ENCODE measurements around the gene UNC13B. TPM values are rescaled to one million over a fixed set of nuclear protein-coding genes. Genes with fewer than 3 reads are reported as not detected.

The UNC13B gene
- total RNA-seq, 5 donors from 2014 or later (not counting 1 experiment from before 2014, with no cell fraction given), result 0.45 to 1.2 (median 0.72) TPM

DNA sequence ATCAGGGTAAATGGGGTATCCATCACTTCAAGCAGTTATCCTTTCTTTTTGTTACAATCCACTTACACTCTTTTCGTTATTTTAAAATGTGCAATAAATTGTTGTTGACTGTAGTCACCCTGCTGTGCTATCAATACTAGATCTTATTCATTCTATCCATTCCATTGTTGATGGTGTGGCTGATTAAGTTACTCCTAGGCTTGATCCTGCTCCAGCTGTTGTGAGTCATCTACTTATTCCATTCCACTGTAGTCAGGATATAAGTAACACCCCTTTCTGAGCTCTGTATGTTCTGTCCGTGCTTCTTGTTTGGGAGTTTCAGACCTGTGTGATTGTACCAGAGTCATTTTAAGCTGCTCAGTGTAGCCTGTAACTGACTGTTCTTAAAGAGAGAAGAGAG lies 205.6 kb downstream of the UNC13B start:
- DNase-seq (no peak), ATAC-seq (replicated peaks in 1 of 4) (no peak)
- Mint-ChIP-seq H3K9me3 (no peaks in the 10 kb centered on the region), H3K4me3 (no peak overlapping the region), H3K27me3 (peaks cover 0 to 2% of the 10 kb centered on the region in 2 donors), H3K4me1 (no peaks in the 10 kb centered on the region), H3K36me3 (no peaks in the 10 kb centered on the region), H3K27ac (no peak overlapping the region)
- Histone ChIP-seq H3K9me3 (no peaks in the 10 kb centered on the region), H3K27me3 (replicated peaks in 1 of 2; ENCODE audit: control insufficient read depth in 2 of 2, extremely low read depth in 1 of 2, insufficient read depth in 2 of 2, low read length in 1 of 2) (peaks cover 0 to 5% of the 10 kb centered on the region in 2 experiments), H3K4me1 (ENCODE audit: control insufficient read depth in 1 of 2, extremely low read depth in 1 of 2, insufficient read depth in 2 of 2, low read length in 2 of 2) (no peaks in the 10 kb centered on the region), H3K27ac (ENCODE audit: low read length) (no peak overlapping the region), H3K36me3 (ENCODE audit: control insufficient read depth in 2 of 2, extremely low read depth in 1 of 2, insufficient read depth in 1 of 2, low read length in 1 of 2) (no peaks in the 10 kb centered on the region), H3K4me3 (ENCODE audit: control insufficient read depth in 1 of 2, extremely low read depth in 1 of 2, low read length in 1 of 2) (no peak overlapping the region)
- ChIA-PET POLR2A (no interaction called here), CTCF (no interaction called here)
- no CpG with 5 or more reads among the region's 2 CpGs for WGBS (ENCODE audit: insufficient coverage)

DNA sequence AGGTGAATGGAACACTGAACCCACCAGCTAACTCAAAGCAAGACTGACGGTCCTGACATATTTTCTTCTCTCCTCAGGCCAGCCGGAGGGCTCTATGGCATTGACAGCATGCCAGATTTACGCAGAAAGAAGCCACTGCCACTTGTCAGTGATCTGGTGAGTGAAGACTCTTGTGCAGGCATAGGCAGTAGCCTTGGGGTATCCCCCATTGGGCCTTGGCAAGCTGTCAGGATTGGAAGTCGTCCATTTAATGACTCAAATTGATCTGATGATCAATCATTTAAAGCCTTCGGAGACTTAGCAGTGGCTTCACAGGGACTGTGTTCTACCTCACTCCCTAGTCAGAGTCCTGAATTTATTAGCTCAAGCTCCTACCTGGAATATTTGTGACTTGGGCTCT lies 208.4 kb downstream of the UNC13B start:
- ATAC-seq (replicated peaks in 1 of 4) (no peak), DNase-seq (no peak)
- Histone ChIP-seq H3K9me3 (no peaks in the 10 kb centered on the region), H3K27me3 (replicated peaks in 1 of 2; ENCODE audit: control insufficient read depth in 2 of 2, extremely low read depth in 1 of 2, insufficient read depth in 2 of 2, low read length in 1 of 2) (peaks cover 0 to 5% of the 10 kb centered on the region in 2 experiments), H3K27ac (ENCODE audit: low read length) (no peak overlapping the region), H3K4me3 (ENCODE audit: control insufficient read depth in 1 of 2, extremely low read depth in 1 of 2, low read length in 1 of 2) (no peak overlapping the region), H3K4me1 (ENCODE audit: control insufficient read depth in 1 of 2, extremely low read depth in 1 of 2, insufficient read depth in 2 of 2, low read length in 2 of 2) (no peaks in the 10 kb centered on the region), H3K36me3 (ENCODE audit: control insufficient read depth in 2 of 2, extremely low read depth in 1 of 2, insufficient read depth in 1 of 2, low read length in 1 of 2) (no peaks in the 10 kb centered on the region)
- ChIA-PET CTCF (no interaction called here), POLR2A (no interaction called here)
- Mint-ChIP-seq H3K4me3 (no peak overlapping the region), H3K27ac (no peak overlapping the region), H3K36me3 (no peaks in the 10 kb centered on the region), H3K9me3 (no peaks in the 10 kb centered on the region), H3K27me3 (peaks cover 0 to 4% of the 10 kb centered on the region in 2 donors), H3K4me1 (no peaks in the 10 kb centered on the region)
- 86% methylated on average over 3 of the region's 5 CpGs for WGBS (ENCODE audit: insufficient coverage)

DNA sequence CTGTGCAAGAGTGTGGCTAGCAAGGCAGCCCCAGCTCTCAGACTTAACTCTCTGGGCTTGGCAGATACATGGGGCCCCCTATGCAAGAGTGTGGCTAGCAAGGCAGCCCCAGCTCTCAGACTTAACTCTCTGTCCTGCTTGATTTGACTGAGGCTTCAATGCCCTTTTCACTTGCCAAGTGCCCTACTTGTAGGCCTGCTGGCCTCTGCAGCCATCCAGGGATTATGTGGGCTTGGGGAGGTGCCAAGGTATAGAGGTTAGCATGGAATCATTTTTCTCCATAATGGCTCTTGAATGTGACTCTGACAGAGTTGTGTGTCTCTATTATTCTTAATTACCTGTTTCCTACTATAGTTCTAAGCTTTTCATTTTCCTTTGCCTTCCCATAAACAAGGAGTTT lies 212.6 kb downstream of the UNC13B start:
- Mint-ChIP-seq H3K4me3 (no peak overlapping the region), H3K27me3 (peaks cover 0 to 4% of the 10 kb centered on the region in 2 donors), H3K27ac (no peak overlapping the region), H3K9me3 (no peaks in the 10 kb centered on the region), H3K36me3 (no peaks in the 10 kb centered on the region), H3K4me1 (no peaks in the 10 kb centered on the region)
- no peak overlapping the region for H3K4me3 ChIP-seq (ENCODE audit: control insufficient read depth in 1 of 2, extremely low read depth in 1 of 2, low read length in 1 of 2)
- H3K9me3 ChIP-seq, result no peaks in the 10 kb centered on the region
- ChIA-PET CTCF (no interaction called here), POLR2A (interaction anchor here in 1 of 2 donors (0.6 kb wide), 1 partner anchor 24 kb away, joined by 3 read pairs; no protein-coding TSS in a partner anchor)
- peaks cover 0 to 5% of the 10 kb centered on the region in 2 experiments for H3K27me3 ChIP-seq (replicated peaks in 1 of 2; ENCODE audit: control insufficient read depth in 2 of 2, extremely low read depth in 1 of 2, insufficient read depth in 2 of 2, low read length in 1 of 2)
- DNase-seq (no peak), ATAC-seq (replicated peaks in 1 of 4) (no peak)
- no peaks in the 10 kb centered on the region for H3K36me3 ChIP-seq (ENCODE audit: control insufficient read depth in 2 of 2, extremely low read depth in 1 of 2, insufficient read depth in 1 of 2, low read length in 1 of 2)
- no peaks in the 10 kb centered on the region for H3K4me1 ChIP-seq (ENCODE audit: control insufficient read depth in 1 of 2, extremely low read depth in 1 of 2, insufficient read depth in 2 of 2, low read length in 2 of 2)
- H3K27ac ChIP-seq (ENCODE audit: low read length), result no peak overlapping the region

DNA sequence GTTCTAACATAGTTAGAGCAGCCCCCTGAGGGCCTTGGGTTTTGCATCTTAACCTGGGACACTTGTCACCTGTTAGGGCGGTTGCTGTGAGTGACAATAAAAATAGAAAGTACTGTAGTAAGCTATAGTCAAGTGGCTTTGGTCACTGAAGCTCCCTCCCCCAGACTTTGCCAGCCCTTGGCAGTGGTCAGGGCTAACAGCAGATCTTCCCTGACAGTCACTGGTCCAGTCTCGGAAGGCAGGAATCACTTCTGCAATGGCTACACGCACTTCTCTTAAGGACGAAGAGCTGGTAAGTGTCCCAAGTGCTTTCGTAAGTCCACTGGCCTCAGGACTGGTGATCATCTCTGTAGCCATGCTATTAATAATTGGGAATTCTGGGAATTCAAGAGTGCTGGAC lies 213.1 kb downstream of the UNC13B start:
- WGBS (ENCODE audit: insufficient coverage), result 93% methylated on average over 4 of the region's 5 CpGs
- no peaks in the 10 kb centered on the region for H3K9me3 ChIP-seq
- no peak overlapping the region for H3K27ac Mint-ChIP-seq
- DNase-seq (no peak), ATAC-seq (replicated peaks in 1 of 4) (no peak)
- H3K36me3 ChIP-seq (ENCODE audit: control insufficient read depth in 2 of 2, extremely low read depth in 1 of 2, insufficient read depth in 1 of 2, low read length in 1 of 2), result no peaks in the 10 kb centered on the region
- peaks cover 0 to 4% of the 10 kb centered on the region in 2 donors for H3K27me3 Mint-ChIP-seq
- no peak overlapping the region for H3K4me3 ChIP-seq (ENCODE audit: control insufficient read depth in 1 of 2, extremely low read depth in 1 of 2, low read length in 1 of 2)
- no peaks in the 10 kb centered on the region for H3K4me1 ChIP-seq (ENCODE audit: control insufficient read depth in 1 of 2, extremely low read depth in 1 of 2, insufficient read depth in 2 of 2, low read length in 2 of 2)
- H3K27me3 ChIP-seq (replicated peaks in 1 of 2; ENCODE audit: control insufficient read depth in 2 of 2, extremely low read depth in 1 of 2, insufficient read depth in 2 of 2, low read length in 1 of 2), result peaks cover 0 to 5% of the 10 kb centered on the region in 2 experiments
- H3K4me1 Mint-ChIP-seq, result no peaks in the 10 kb centered on the region
- H3K9me3 Mint-ChIP-seq, result no peaks in the 10 kb centered on the region
- H3K27ac ChIP-seq (ENCODE audit: low read length), result no peak overlapping the region
- no peaks in the 10 kb centered on the region for H3K36me3 Mint-ChIP-seq
- H3K4me3 Mint-ChIP-seq, result no peak overlapping the region
- ChIA-PET CTCF (no interaction called here), POLR2A (interaction anchor here in 1 of 2 donors (0.6 kb wide), 1 partner anchor 24 kb away, joined by 3 read pairs; no protein-coding TSS in a partner anchor)

DNA sequence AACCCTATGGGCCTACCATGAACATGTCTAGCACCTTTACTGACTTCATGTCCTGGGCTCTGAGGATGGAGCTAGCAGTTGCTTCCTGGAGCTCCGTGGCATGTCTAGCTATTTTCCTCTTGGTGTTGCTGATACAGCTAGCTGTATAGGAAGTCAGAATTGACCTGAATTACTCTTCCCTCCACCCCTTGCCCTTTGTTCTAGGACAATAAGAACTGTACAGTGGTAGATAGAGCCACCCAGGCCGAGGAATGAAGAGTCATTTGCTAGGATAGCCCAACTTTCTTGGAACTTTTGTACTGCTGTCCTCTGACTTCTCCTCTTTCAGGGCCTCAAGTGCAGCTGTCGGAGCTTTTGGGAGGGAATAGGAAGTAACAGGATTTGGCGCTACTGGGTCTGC lies 218.2 kb downstream of the UNC13B start:
- H3K9me3 Mint-ChIP-seq, result no peaks in the 10 kb centered on the region
- Histone ChIP-seq H3K27me3 (replicated peaks in 1 of 2; ENCODE audit: control insufficient read depth in 2 of 2, extremely low read depth in 1 of 2, insufficient read depth in 2 of 2, low read length in 1 of 2) (no peaks in the 10 kb centered on the region), H3K4me1 (ENCODE audit: control insufficient read depth in 1 of 2, extremely low read depth in 1 of 2, insufficient read depth in 2 of 2, low read length in 2 of 2) (no peaks in the 10 kb centered on the region), H3K4me3 (ENCODE audit: control insufficient read depth in 1 of 2, extremely low read depth in 1 of 2, low read length in 1 of 2) (no peak overlapping the region), H3K36me3 (ENCODE audit: control insufficient read depth in 2 of 2, extremely low read depth in 1 of 2, insufficient read depth in 1 of 2, low read length in 1 of 2) (no peaks in the 10 kb centered on the region), H3K9me3 (no peaks in the 10 kb centered on the region), H3K27ac (ENCODE audit: low read length) (no peak overlapping the region)
- no peaks in the 10 kb centered on the region for H3K4me1 Mint-ChIP-seq
- POLR2A ChIA-PET, result no interaction called here
- no peak overlapping the region for H3K4me3 Mint-ChIP-seq
- WGBS (ENCODE audit: insufficient coverage), result 86% methylated on average over 2 of the region's 4 CpGs
- CTCF ChIA-PET, result no interaction called here
- H3K36me3 Mint-ChIP-seq, result no peaks in the 10 kb centered on the region
- no peaks in the 10 kb centered on the region for H3K27me3 Mint-ChIP-seq
- H3K27ac Mint-ChIP-seq, result no peak overlapping the region
- no peak for ATAC-seq (replicated peaks in 1 of 4)
- DNase-seq, result no peak

DNA sequence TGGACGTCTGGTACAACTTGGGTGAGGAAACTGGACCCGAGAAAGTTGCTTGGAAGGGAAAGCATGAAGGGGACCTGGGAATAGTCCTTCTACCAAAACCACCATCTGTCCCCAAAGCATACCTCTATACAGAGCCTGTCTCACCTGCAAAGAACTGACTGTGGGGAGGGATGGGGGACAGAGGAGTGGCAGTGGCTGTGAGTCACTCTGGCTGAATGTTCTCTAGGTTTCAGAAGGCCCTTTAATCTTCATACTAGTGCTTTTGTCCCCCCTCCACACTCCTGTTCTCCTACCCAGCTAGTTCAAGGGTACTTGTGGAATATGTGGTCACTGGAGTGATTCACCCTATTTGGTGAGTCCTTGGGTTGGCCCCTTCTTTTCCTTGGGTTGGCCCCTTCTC lies 218.8 kb downstream of the UNC13B start:
- Mint-ChIP-seq H3K27me3 (no peaks in the 10 kb centered on the region), H3K4me3 (no peak overlapping the region), H3K9me3 (no peaks in the 10 kb centered on the region), H3K4me1 (no peaks in the 10 kb centered on the region), H3K36me3 (no peaks in the 10 kb centered on the region), H3K27ac (no peak overlapping the region)
- Histone ChIP-seq H3K27ac (ENCODE audit: low read length) (no peak overlapping the region), H3K4me3 (ENCODE audit: control insufficient read depth in 1 of 2, extremely low read depth in 1 of 2, low read length in 1 of 2) (no peak overlapping the region), H3K4me1 (ENCODE audit: control insufficient read depth in 1 of 2, extremely low read depth in 1 of 2, insufficient read depth in 2 of 2, low read length in 2 of 2) (no peaks in the 10 kb centered on the region), H3K27me3 (replicated peaks in 1 of 2; ENCODE audit: control insufficient read depth in 2 of 2, extremely low read depth in 1 of 2, insufficient read depth in 2 of 2, low read length in 1 of 2) (no peaks in the 10 kb centered on the region), H3K9me3 (no peaks in the 10 kb centered on the region), H3K36me3 (ENCODE audit: control insufficient read depth in 2 of 2, extremely low read depth in 1 of 2, insufficient read depth in 1 of 2, low read length in 1 of 2) (no peaks in the 10 kb centered on the region)
- ChIA-PET CTCF (no interaction called here), POLR2A (no interaction called here)
- WGBS (ENCODE audit: insufficient coverage), result no CpG with 5 or more reads among the region's 2 CpGs
- ATAC-seq (replicated peaks in 1 of 4) (no peak), DNase-seq (no peak)

DNA sequence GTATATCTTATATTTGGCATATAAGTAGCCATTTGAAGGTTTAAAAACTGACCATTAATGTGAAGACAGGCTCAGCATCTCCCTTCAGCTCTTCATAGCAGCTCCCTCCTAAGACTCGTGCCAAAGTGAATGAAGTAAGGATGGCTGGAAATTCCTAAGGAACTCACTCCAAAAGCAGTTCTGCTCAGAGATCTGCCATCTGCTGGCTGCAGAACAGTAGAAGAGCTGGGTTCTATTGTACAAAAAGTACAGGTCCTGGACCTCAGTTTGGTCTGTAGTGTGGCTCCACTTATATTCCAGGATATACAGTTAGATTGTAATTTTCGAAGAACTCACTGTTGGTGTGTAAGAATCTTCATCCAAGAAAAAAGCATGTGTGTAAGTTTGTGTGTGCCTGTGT lies 223.2 kb downstream of the UNC13B start:
- 75% methylated on average over 1 of the region's 2 CpGs for WGBS (ENCODE audit: insufficient coverage)
- H3K36me3 Mint-ChIP-seq, result no peaks in the 10 kb centered on the region
- peaks cover 0 to 5% of the 10 kb centered on the region in 2 donors for H3K27me3 Mint-ChIP-seq

More for the DNA sequence above, 223.2 kb downstream of the UNC13B start:
- H3K9me3 ChIP-seq, result no peaks in the 10 kb centered on the region
- no peak overlapping the region for H3K27ac Mint-ChIP-seq
- no peaks in the 10 kb centered on the region for H3K9me3 Mint-ChIP-seq
- ATAC-seq (replicated peaks in 1 of 4), result no peak
- POLR2A ChIA-PET, result no interaction called here
- no peak overlapping the region for H3K4me3 Mint-ChIP-seq
- no peaks in the 10 kb centered on the region for H3K27me3 ChIP-seq (replicated peaks in 1 of 2; ENCODE audit: control insufficient read depth in 2 of 2, extremely low read depth in 1 of 2, insufficient read depth in 2 of 2, low read length in 1 of 2)
- H3K4me1 ChIP-seq (ENCODE audit: control insufficient read depth in 1 of 2, extremely low read depth in 1 of 2, insufficient read depth in 2 of 2, low read length in 2 of 2), result no peaks in the 10 kb centered on the region
- H3K4me3 ChIP-seq (ENCODE audit: control insufficient read depth in 1 of 2, extremely low read depth in 1 of 2, low read length in 1 of 2), result no peak overlapping the region
- no peaks in the 10 kb centered on the region for H3K36me3 ChIP-seq (ENCODE audit: control insufficient read depth in 2 of 2, extremely low read depth in 1 of 2, insufficient read depth in 1 of 2, low read length in 1 of 2)
- H3K4me1 Mint-ChIP-seq, result no peaks in the 10 kb centered on the region
- DNase-seq, result no peak
- CTCF ChIA-PET, result no interaction called here
- H3K27ac ChIP-seq (ENCODE audit: low read length), result no peak overlapping the region
